HEK293T (cell line): ENCODE results near the gene COL24A1.

Experiments
- CTCF ChIA-PET: fragments of 350-600 bp; formaldehyde crosslinking; extraction: SDS; loops from one replicate; lab custom pipeline; 2021; ENCODE audit warnings: antibody characterized with exemption, inconsistent platforms; lab: Yijun Ruan, JAX
- POLR2A ChIA-PET: fragments of 350-600 bp; formaldehyde crosslinking; extraction: SDS; loops from one replicate; lab custom pipeline; 2020; ENCODE audit warnings: antibody characterized with exemption, inconsistent platforms; lab: Yijun Ruan, JAX
- DNase-seq: peaks from one replicate; pipeline ENCODE4 v3.0.0; 2012; ENCODE audit warnings: mixed read lengths; ENCODE audit errors: extremely low spot score
- ARNT ChIP-seq: fragments of 450-650 bp; IDR thresholded peaks from 2 replicates; pipeline ENCODE4 v1.6.1; 2017; ENCODE audit warnings: mild to moderate bottlenecking
- BHLHE40 ChIP-seq: fragments of 450-650 bp; IDR thresholded peaks from 2 replicates; pipeline ENCODE4 v1.6.1; 2016; ENCODE audit warnings: mild to moderate bottlenecking, moderate library complexity, borderline replicate concordance
- CTBP1 ChIP-seq: fragments of 450-650 bp; IDR thresholded peaks from 2 replicates; pipeline ENCODE4 v1.6.1; 2016; ENCODE audit warnings: borderline replicate concordance
- ELF4 ChIP-seq: fragments of 450-650 bp; IDR thresholded peaks from 2 replicates; pipeline ENCODE4 v1.6.1; 2017; ENCODE audit warnings: antibody characterized with exemption
- FOXA1 ChIP-seq: fragments of 450-650 bp; IDR thresholded peaks from 2 replicates; pipeline ENCODE4 v1.6.1; 2016; ENCODE audit warnings: mild to moderate bottlenecking
- FOXK2 ChIP-seq: fragments of 450-650 bp; IDR thresholded peaks from 2 replicates; pipeline ENCODE4 v1.6.1; 2016; ENCODE audit warnings: mild to moderate bottlenecking
- FOXM1 ChIP-seq: fragments of 450-650 bp; IDR thresholded peaks from 2 replicates; pipeline ENCODE4 v1.6.1; 2017; ENCODE audit warnings: mild to moderate bottlenecking, borderline replicate concordance
- HDGF ChIP-seq: fragments of 450-650 bp; IDR thresholded peaks from 2 replicates; pipeline ENCODE4 v1.6.1; 2017; ENCODE audit warnings: antibody characterized with exemption, borderline replicate concordance
- L3MBTL2 ChIP-seq: fragments of 450-650 bp; conservative IDR thresholded peaks from 2 replicates; pipeline ENCODE4 v1.6.1; 2016; ENCODE audit warnings: mild to moderate bottlenecking
- LEF1 ChIP-seq: fragments of 450-650 bp; IDR thresholded peaks from 2 replicates; pipeline ENCODE4 v1.6.1; 2017; ENCODE audit warnings: mild to moderate bottlenecking, borderline replicate concordance
- NFRKB ChIP-seq: fragments of 450-650 bp; IDR thresholded peaks from 2 replicates; pipeline ENCODE4 v1.6.1; 2016; ENCODE audit warnings: mild to moderate bottlenecking, moderate library complexity
- SP1 ChIP-seq: fragments of 450-650 bp; IDR thresholded peaks from 2 replicates; pipeline ENCODE4 v1.6.1; 2017
- SUZ12 ChIP-seq: fragments of 450-650 bp; IDR thresholded peaks from 2 replicates; pipeline ENCODE4 v1.6.1; 2016; ENCODE audit warnings: mild to moderate bottlenecking
- TARDBP ChIP-seq: fragments of 450-650 bp; IDR thresholded peaks from 2 replicates; pipeline ENCODE4 v1.6.1; 2016
- ZNF384 ChIP-seq: fragments of 450-650 bp; IDR thresholded peaks from 2 replicates; pipeline ENCODE4 v1.6.1; 2016
- TF ChIP-seq, protein P1 (sequence below): fragments of 450-650 bp; IDR thresholded peaks from 2 replicates; pipeline ENCODE4 v1.6.1; 2016

Gene COL24A1

DNA sequence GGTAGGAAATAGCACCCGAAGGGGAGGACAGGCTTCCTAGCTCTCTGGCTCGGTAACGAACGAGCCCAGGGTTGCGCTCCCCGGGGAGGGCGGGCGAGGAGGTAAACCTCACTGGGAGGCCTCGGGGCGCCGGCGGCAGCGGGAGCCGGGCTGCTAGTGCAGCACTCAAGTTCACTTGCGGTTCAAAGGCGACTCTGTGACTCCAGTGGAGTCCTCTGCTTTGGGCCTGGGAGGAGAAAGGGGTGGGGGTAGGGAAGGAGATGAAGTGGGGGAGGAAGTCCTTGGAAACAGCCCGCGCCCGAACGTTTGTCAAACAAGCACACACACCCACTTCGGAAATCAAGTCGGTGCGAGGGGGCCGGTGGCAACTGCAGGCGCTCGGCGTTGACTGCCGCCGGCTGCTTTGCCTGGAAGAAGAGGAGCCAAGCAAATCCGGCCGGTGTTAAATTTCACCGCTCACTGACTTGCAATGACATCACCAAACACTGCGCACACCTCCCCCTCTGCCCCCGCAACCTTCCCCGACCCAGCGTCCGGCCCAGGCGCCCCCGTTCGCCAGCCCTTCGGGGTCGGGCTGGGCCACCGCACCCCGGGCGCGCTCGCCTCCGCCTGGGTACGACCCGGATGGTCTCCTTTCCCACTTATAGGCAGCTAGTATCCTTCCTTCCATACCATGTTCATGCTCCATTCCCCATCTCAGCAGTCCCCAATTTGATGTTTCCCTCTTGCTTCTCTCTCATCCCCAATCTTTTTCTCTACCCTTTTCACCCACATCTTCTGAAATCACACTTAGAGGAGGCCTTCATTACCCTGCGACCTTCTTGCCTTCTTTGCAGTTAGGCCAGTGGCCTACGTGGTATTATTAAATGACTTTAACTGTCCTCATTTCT is at the start of gene COL24A1:
TSS of gene COL24A1 (minus strand) at position 207 of the 890 bp plus-strand sequence. CDS start 376 bp downstream, outside the sequence.
- CTCF ChIA-PET, result no interaction called here
- TF ChIP-seq HDGF (no peak), SP1 (no peak), CTBP1 (no peak), ZNF384 (no peak), FOXA1 (no peak), SUZ12 (no peak), LEF1 (no peak), FOXM1 (no peak), TARDBP (no peak), ARNT (no peak), ELF4 (no peak), BHLHE40 (no peak), L3MBTL2 (no peak; the same call in 1 of the 2 replicates), NFRKB (no peak)
- TF ChIP-seq, protein P1, sequence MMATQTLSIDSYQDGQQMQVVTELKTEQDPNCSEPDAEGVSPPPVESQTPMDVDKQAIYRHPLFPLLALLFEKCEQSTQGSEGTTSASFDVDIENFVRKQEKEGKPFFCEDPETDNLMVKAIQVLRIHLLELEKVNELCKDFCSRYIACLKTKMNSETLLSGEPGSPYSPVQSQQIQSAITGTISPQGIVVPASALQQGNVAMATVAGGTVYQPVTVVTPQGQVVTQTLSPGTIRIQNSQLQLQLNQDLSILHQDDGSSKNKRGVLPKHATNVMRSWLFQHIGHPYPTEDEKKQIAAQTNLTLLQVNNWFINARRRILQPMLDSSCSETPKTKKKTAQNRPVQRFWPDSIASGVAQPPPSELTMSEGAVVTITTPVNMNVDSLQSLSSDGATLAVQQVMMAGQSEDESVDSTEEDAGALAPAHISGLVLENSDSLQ, result no peak
- DNase-seq, result peak; percentile 80
- POLR2A ChIA-PET, result no interaction called here

DNA sequence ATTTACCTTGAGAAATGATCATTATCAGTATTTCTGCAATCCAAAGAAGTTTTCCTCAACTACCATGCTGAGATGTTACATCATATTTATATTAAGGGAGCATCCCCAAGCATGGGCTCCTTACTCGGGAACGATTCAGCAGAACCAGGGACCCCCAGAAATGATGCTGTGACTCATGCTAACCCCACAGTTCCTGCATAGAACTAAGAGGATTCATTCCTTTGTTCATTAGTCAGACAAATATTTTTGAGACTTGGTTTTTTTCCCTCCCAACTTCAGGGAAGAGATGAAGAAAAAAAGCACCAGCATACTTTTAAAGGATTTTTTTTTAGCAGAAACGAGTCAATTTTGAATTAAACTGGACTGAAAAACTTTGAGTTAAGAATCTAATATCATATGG is 49.2 kb upstream of the COL24A1 start:
- TF ChIP-seq HDGF (no peak), FOXM1 (no peak), ARNT (no peak), NFRKB (no peak), CTBP1 (no peak), LEF1 (no peak), ELF4 (no peak), ZNF384 (no peak), FOXA1 (no peak), TARDBP (no peak)
- CTCF ChIA-PET, result no interaction called here
- no peak for DNase-seq
- POLR2A ChIA-PET, result no interaction called here

DNA sequence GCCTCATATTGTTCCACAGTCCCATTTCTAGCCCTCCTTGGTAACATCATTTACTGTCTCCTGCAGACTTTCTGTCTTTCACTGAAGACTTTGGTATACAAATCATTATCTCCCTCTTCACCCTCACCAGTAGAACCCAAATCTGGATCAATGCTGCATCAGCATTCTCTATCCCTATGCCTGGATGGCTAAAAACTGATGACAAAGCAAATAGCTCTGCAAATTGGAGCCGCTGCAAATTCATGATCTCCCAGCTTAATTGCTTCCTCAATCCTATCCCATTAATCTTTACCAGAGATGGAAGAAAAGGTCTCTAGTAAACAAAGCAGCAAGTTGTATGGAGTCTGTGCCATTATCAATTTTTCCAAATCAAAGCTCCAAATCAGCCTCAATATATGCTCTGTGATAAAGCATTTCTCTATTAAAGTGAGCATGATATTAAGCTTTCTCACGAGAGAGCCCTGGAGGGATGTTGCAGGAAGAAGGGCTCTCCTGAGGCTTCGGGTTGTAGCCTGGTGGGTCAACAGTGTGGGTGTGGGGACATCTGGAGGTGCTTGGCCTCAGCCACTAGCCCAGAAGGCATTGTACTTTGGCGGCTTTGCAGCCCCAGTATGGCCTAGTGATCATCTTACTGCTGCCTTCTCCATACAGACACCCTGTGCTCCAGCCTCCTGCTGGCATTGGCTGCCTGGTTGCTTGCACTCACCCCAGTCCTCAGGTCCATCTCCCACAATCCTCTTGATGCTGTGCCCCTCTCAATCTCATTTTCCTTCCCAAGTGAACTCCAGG is 46.2 kb upstream of the COL24A1 start:
- POLR2A ChIA-PET, result no interaction called here
- CTCF ChIA-PET, result no interaction called here
- TF ChIP-seq ELF4 (no peak), HDGF (no peak), BHLHE40 (no peak), SP1 (no peak), ZNF384 (no peak), SUZ12 (no peak), ARNT (no peak), FOXM1 (no peak), FOXK2 (no peak), NFRKB (no peak), LEF1 (no peak), FOXA1 (no peak), L3MBTL2 (no peak), TARDBP (no peak), CTBP1 (no peak)
- TF ChIP-seq, protein P1, result no peak
- DNase-seq, result no peak

DNA sequence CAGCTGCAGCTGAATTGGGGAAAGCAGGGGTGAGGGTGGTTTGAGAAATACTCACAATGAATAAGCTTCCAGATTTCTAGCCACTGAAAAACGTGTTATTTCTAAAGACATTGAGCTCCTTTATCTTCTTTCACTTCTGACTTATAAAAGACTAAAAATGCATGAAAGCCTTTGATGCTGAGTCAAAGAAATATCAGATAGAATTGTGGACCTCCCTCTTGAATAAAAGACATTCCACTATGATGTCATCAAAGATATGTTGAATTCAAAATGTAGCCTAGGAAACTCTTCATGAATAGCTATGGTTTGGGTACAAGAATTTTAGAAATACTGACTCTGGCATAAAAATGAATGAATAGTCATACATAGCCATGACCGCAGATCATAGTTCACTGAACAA is 44.7 kb upstream of the COL24A1 start:
- CTCF ChIA-PET, result no interaction called here
- no peak for TF ChIP-seq FOXA1
- no peak for TF ChIP-seq L3MBTL2
- TF ChIP-seq, protein P1, result no peak
- no peak for TF ChIP-seq SUZ12
- no peak for TF ChIP-seq LEF1
- no peak for TF ChIP-seq FOXM1
- TF ChIP-seq FOXK2, result no peak
- no peak for TF ChIP-seq NFRKB
- TF ChIP-seq SP1, result no peak
- no peak for TF ChIP-seq ARNT
- no peak for TF ChIP-seq ZNF384
- no peak for TF ChIP-seq ELF4
- no peak for TF ChIP-seq TARDBP
- TF ChIP-seq CTBP1, result no peak
- TF ChIP-seq HDGF, result no peak
- no peak for TF ChIP-seq BHLHE40

DNA sequence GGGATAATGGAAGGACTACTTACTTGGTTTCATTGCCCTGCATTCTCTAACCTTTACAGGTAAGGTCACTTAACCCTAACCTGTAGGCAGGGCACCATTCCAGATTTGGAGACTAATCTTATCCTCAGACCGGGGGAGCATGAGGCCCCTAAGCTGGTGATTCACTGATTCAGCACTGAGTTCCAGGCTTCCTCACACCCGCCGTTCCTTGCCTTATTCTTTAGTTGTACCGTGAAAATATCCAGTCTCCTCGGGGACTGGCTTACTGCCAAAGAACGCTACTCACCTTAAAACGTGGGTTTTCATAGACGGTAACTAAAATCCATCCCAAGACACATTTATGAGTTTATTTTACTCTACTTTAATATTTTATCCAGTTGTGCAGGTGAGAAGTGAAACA is 44.3 kb upstream of the COL24A1 start:
- CTCF ChIA-PET, result no interaction called here
- POLR2A ChIA-PET, result no interaction called here
- DNase-seq, result no peak
- TF ChIP-seq FOXM1 (no peak), ZNF384 (no peak), ARNT (no peak), HDGF (no peak), SP1 (no peak), FOXA1 (no peak), SUZ12 (no peak)
- TF ChIP-seq, protein P1, result no peak

More for the DNA sequence above, 44.7 kb upstream of the COL24A1 start:
- DNase-seq, result no peak
- POLR2A ChIA-PET, result no interaction called here
